Measurements from ENCODE around the gene ADGRB3. TPM values are rescaled to one million over a fixed set of nuclear protein-coding genes. Genes with fewer than 3 reads are reported as not detected.
"Not testable (repeated sequence)": the region's sequence is repeated elsewhere in the genome, so short reads cannot be mapped to it uniquely, and the experiment has no call there.

ADGRB3 gene
- total RNA-seq, 3 donors from 2014 or later = not detected

GRCh38 chr6:68655028-68655427 lies 19.9 kb downstream of the ADGRB3 start:
- Mint-ChIP-seq H3K9me3 (no peaks in the 10 kb centered on the region), H3K4me1 (ENCODE audit: low read depth) (no peaks in the 10 kb centered on the region), H3K36me3 (ENCODE audit: insufficient read depth) (no peaks in the 10 kb centered on the region), H3K27me3 (ENCODE audit: low read depth) (no peaks in the 10 kb centered on the region), H3K4me3 (no peak overlapping the region)
- ATAC-seq (no peak), DNase-seq (no peak)

- no peaks in the 10 kb centered on the region for H3K27me3 Mint-ChIP-seq (ENCODE audit: low read depth)
- no peak overlapping the region for H3K4me3 Mint-ChIP-seq
- DNase-seq (no peak), ATAC-seq (no peak)
- H3K36me3 Mint-ChIP-seq (ENCODE audit: insufficient read depth) = no peaks in the 10 kb centered on the region
- H3K9me3 Mint-ChIP-seq = no peaks in the 10 kb centered on the region
- no peaks in the 10 kb centered on the region for H3K4me1 Mint-ChIP-seq (ENCODE audit: low read depth)
These were observed 22.5 kb downstream of the ADGRB3 start for GRCh38 chr6:68657374-68658139.

- ATAC-seq (no peak), DNase-seq (no peak)
- Mint-ChIP-seq H3K4me1 (ENCODE audit: low read depth) (no peaks in the 10 kb centered on the region), H3K9me3 (no peaks in the 10 kb centered on the region), H3K4me3 (no peak overlapping the region), H3K36me3 (ENCODE audit: insufficient read depth) (no peaks in the 10 kb centered on the region), H3K27me3 (ENCODE audit: low read depth) (no peaks in the 10 kb centered on the region)
These were observed 23.3 kb downstream of the ADGRB3 start for GRCh38 chr6:68658338-68658737.

- H3K9me3 Mint-ChIP-seq = peaks cover 6% of the 10 kb centered on the region
- H3K36me3 Mint-ChIP-seq (ENCODE audit: insufficient read depth) = no peaks in the 10 kb centered on the region
- no peaks in the 10 kb centered on the region for H3K27me3 Mint-ChIP-seq (ENCODE audit: low read depth)
- DNase-seq (no peak), ATAC-seq (no peak)
- no peak overlapping the region for H3K4me3 Mint-ChIP-seq
- no peaks in the 10 kb centered on the region for H3K4me1 Mint-ChIP-seq (ENCODE audit: low read depth)
These were observed 38.2 kb downstream of the ADGRB3 start for GRCh38 chr6:68673255-68673654.

GRCh38 chr6:68675548-68675947 lies 40.5 kb downstream of the ADGRB3 start:
- no peaks in the 10 kb centered on the region for H3K36me3 Mint-ChIP-seq (ENCODE audit: insufficient read depth)
- H3K4me1 Mint-ChIP-seq (ENCODE audit: low read depth) = no peaks in the 10 kb centered on the region
- no peak for ATAC-seq
- H3K9me3 Mint-ChIP-seq = peaks cover 6% of the 10 kb centered on the region
- DNase-seq = no peak
- no peak overlapping the region for H3K4me3 Mint-ChIP-seq
- no peaks in the 10 kb centered on the region for H3K27me3 Mint-ChIP-seq (ENCODE audit: low read depth)

GRCh38 chr6:68676094-68676493 lies 41.0 kb downstream of the ADGRB3 start:
- not testable (repeated sequence) for H3K36me3 Mint-ChIP-seq (ENCODE audit: insufficient read depth); H3K4me3 Mint-ChIP-seq; DNase-seq; H3K4me1 Mint-ChIP-seq (ENCODE audit: low read depth); H3K9me3 Mint-ChIP-seq; ATAC-seq; H3K27me3 Mint-ChIP-seq (ENCODE audit: low read depth)

GRCh38 chr6:68677058-68677457 lies 42.0 kb downstream of the ADGRB3 start:
- peaks cover 1% of the 10 kb centered on the region for H3K9me3 Mint-ChIP-seq
- no peaks in the 10 kb centered on the region for H3K27me3 Mint-ChIP-seq (ENCODE audit: low read depth)
- H3K4me1 Mint-ChIP-seq (ENCODE audit: low read depth) = no peaks in the 10 kb centered on the region
- no peak overlapping the region for H3K4me3 Mint-ChIP-seq
- ATAC-seq (no peak), DNase-seq (no peak)
- no peaks in the 10 kb centered on the region for H3K36me3 Mint-ChIP-seq (ENCODE audit: insufficient read depth)

- no peak overlapping the region for H3K4me3 Mint-ChIP-seq
- H3K27me3 Mint-ChIP-seq (ENCODE audit: low read depth) = no peaks in the 10 kb centered on the region
- no peaks in the 10 kb centered on the region for H3K9me3 Mint-ChIP-seq
- no peak for DNase-seq
- no peaks in the 10 kb centered on the region for H3K4me1 Mint-ChIP-seq (ENCODE audit: low read depth)
- no peaks in the 10 kb centered on the region for H3K36me3 Mint-ChIP-seq (ENCODE audit: insufficient read depth)
- ATAC-seq = no peak
These were observed 44.3 kb downstream of the ADGRB3 start for GRCh38 chr6:68679399-68679798.

GRCh38 chr6:68680264-68680663 lies 45.2 kb downstream of the ADGRB3 start:
- H3K27me3 Mint-ChIP-seq (ENCODE audit: low read depth) = no peaks in the 10 kb centered on the region

GRCh38 chr6:68689910-68690309 lies 54.8 kb downstream of the ADGRB3 start:
- no peaks in the 10 kb centered on the region for H3K4me1 Mint-ChIP-seq (ENCODE audit: low read depth)
- ATAC-seq (no peak), DNase-seq (no peak)
- no peaks in the 10 kb centered on the region for H3K36me3 Mint-ChIP-seq (ENCODE audit: insufficient read depth)
- H3K9me3 Mint-ChIP-seq = no peaks in the 10 kb centered on the region
- no peak overlapping the region for H3K4me3 Mint-ChIP-seq
- H3K27me3 Mint-ChIP-seq (ENCODE audit: low read depth) = no peaks in the 10 kb centered on the region

More at GRCh38 chr6:68680264-68680663, 45.2 kb downstream of the ADGRB3 start:
- no peak for DNase-seq
- no peaks in the 10 kb centered on the region for H3K36me3 Mint-ChIP-seq (ENCODE audit: insufficient read depth)
- no peak for ATAC-seq
- no peaks in the 10 kb centered on the region for H3K9me3 Mint-ChIP-seq
- no peak overlapping the region for H3K4me3 Mint-ChIP-seq
- H3K4me1 Mint-ChIP-seq (ENCODE audit: low read depth) = no peaks in the 10 kb centered on the region

GRCh38 chr6:68691120-68691519 lies 56.0 kb downstream of the ADGRB3 start:
- Mint-ChIP-seq H3K9me3 (no peaks in the 10 kb centered on the region), H3K4me1 (ENCODE audit: low read depth) (no peaks in the 10 kb centered on the region), H3K27me3 (ENCODE audit: low read depth) (no peaks in the 10 kb centered on the region), H3K36me3 (ENCODE audit: insufficient read depth) (no peaks in the 10 kb centered on the region), H3K4me3 (no peak overlapping the region)
- no peak for ATAC-seq
- DNase-seq = no peak

GRCh38 chr6:68693271-68693670 lies 58.2 kb downstream of the ADGRB3 start:
- Mint-ChIP-seq H3K27me3 (ENCODE audit: low read depth) (no peaks in the 10 kb centered on the region), H3K9me3 (no peaks in the 10 kb centered on the region), H3K4me3 (no peak overlapping the region), H3K4me1 (ENCODE audit: low read depth) (no peaks in the 10 kb centered on the region), H3K36me3 (ENCODE audit: insufficient read depth) (no peaks in the 10 kb centered on the region)
- ATAC-seq (no peak), DNase-seq (no peak)

- no peaks in the 10 kb centered on the region for H3K4me1 Mint-ChIP-seq (ENCODE audit: low read depth)
- no peak for DNase-seq
- H3K36me3 Mint-ChIP-seq (ENCODE audit: insufficient read depth) = no peaks in the 10 kb centered on the region
- no peak overlapping the region for H3K4me3 Mint-ChIP-seq
- no peaks in the 10 kb centered on the region for H3K9me3 Mint-ChIP-seq
- ATAC-seq = no peak
- H3K27me3 Mint-ChIP-seq (ENCODE audit: low read depth) = no peaks in the 10 kb centered on the region
These were observed 60.3 kb downstream of the ADGRB3 start for GRCh38 chr6:68695403-68695802.

- Mint-ChIP-seq H3K9me3 (no peaks in the 10 kb centered on the region), H3K36me3 (ENCODE audit: insufficient read depth) (no peaks in the 10 kb centered on the region), H3K27me3 (ENCODE audit: low read depth) (no peaks in the 10 kb centered on the region), H3K4me1 (ENCODE audit: low read depth) (no peaks in the 10 kb centered on the region), H3K4me3 (no peak overlapping the region)
- ATAC-seq (no peak), DNase-seq (no peak)
These were observed 60.8 kb downstream of the ADGRB3 start for GRCh38 chr6:68695838-68696237.

GRCh38 chr6:68697394-68697793 lies 62.3 kb downstream of the ADGRB3 start:
- H3K9me3 Mint-ChIP-seq = no peaks in the 10 kb centered on the region
- peaks cover 2% of the 10 kb centered on the region for H3K27me3 Mint-ChIP-seq (ENCODE audit: low read depth)
- H3K4me1 Mint-ChIP-seq (ENCODE audit: low read depth) = no peaks in the 10 kb centered on the region
- ATAC-seq (no peak), DNase-seq (no peak)
- no peak overlapping the region for H3K4me3 Mint-ChIP-seq
- H3K36me3 Mint-ChIP-seq (ENCODE audit: insufficient read depth) = no peaks in the 10 kb centered on the region

Measured in activated T-cell treated with anti-CD3 and anti-CD28 coated beads, Interleukin-2, amount 50 U/mL, for 4 hours (primary cell).